ENCODE results near the gene PNMA8A.

Gene PNMA8A

GRCh38 chr19:46460981-46461380 is 10.4 kb downstream of the PNMA8A start:
- no peak overlapping the region for H3K4me3 ChIP-seq (ENCODE audit: low read depth, low read length)
- no peak for TF ChIP-seq CTCF (IDR thresholded peaks at IDR 0.05; ENCODE audit: control insufficient read depth, extremely low read depth, insufficient read depth)
- DNase-seq (ENCODE audit: low read depth): no peak

- H3K4me3 ChIP-seq (ENCODE audit: low read depth, low read length): no peak overlapping the region
- no peak for TF ChIP-seq CTCF (IDR thresholded peaks at IDR 0.05; ENCODE audit: control insufficient read depth, extremely low read depth, insufficient read depth)
- DNase-seq (ENCODE audit: low read depth): no peak
Observed at GRCh38 chr19:46460055-46460454, 11.3 kb downstream of the PNMA8A start.

DNA sequence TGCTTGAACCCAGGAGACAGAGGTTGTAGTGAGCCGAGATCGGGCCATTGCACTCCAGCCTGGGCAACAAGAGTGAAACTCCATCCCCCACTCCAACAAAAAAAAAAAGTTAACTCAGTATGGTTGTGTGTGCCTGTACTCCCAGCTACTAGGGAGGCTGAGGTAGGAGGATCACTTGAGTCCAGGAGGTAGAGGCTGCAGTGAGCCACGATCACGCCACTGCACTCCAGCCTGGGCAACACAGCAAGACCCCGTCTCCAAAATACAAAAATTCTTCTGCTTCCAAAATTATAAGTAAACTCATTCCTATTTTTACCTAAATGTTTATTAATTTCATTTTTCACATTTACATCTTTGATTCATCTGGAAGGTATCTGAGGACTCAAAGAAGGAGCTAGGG is 14.4 kb downstream of the PNMA8A start:
- H3K4me3 ChIP-seq (ENCODE audit: low read depth, low read length): no peak overlapping the region
- DNase-seq (ENCODE audit: low read depth): no peak
- TF ChIP-seq CTCF (IDR thresholded peaks at IDR 0.05; ENCODE audit: control insufficient read depth, extremely low read depth, insufficient read depth): no peak

- TF ChIP-seq CTCF (IDR thresholded peaks at IDR 0.05; ENCODE audit: control insufficient read depth, extremely low read depth, insufficient read depth): no peak
- no peak overlapping the region for H3K4me3 ChIP-seq (ENCODE audit: low read depth, low read length)
- DNase-seq (ENCODE audit: low read depth): no peak
Observed at GRCh38 chr19:46454244-46454643, 17.1 kb downstream of the PNMA8A start.

DNA sequence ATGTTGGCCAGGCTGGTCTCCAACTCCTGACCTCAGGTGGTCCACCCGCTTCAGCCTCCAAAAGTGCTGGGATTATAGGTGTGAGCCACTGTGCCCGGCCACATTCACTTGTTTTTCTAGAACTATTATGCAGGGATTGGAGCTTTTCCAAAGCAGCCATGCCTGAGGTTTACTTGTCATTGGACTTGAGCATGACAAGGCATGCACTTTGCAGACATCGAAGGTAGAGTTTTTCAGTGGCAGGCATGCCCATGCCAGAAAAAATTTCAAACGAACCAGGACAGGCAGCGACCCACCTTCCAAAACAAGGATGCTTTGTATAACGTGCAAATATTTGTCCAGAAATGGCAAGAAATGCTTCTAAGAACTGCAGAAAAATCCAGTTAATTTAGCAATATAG is 17.7 kb downstream of the PNMA8A start:
- no peak overlapping the region for H3K4me3 ChIP-seq (ENCODE audit: low read depth, low read length)
- no peak for DNase-seq (ENCODE audit: low read depth)
- TF ChIP-seq CTCF (IDR thresholded peaks at IDR 0.05; ENCODE audit: control insufficient read depth, extremely low read depth, insufficient read depth): no peak

DNA sequence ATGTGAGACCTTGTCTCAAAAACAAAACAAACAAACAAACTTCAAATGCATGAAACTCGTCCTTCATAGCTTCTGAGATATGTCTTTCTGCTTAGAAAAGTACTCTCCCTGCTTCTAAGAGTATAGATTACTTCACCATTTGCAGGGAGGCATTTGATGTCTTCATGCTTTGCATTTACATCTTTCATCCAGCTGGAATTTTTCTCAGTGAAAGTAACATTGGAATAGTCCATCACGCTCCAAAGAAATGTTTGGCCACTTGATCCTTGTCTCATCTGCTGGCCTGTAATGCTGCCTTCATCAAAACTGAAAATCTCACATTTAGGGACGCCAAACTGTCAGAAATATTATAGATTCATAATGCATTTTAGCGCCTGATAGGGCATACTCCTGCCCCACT is 19.2 kb downstream of the PNMA8A start:
- TF ChIP-seq CTCF (IDR thresholded peaks at IDR 0.05; ENCODE audit: control insufficient read depth, extremely low read depth, insufficient read depth): no peak
- no peak for DNase-seq (ENCODE audit: low read depth)
- H3K4me3 ChIP-seq (ENCODE audit: low read depth, low read length): no peak overlapping the region

DNA sequence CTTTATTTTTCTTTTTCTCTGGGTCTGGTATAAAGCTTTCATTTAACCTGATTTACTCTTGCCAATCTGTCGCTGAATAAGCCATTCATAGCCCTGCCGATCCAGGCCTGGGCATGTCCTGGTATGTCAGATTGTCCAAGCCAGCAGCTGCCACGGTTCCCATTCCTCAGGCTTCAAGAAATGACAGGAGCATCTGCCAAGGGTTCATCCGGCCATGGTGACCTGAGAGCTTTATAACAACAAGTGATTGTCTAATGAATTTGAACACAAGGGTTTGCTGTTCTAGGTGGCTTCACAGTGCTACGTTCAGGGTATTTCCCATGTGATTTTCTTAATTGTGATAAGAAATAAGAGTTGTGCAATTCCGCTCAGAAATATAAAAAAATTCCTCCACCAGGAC is 20.0 kb downstream of the PNMA8A start:
- TF ChIP-seq CTCF (IDR thresholded peaks at IDR 0.05; ENCODE audit: control insufficient read depth, extremely low read depth, insufficient read depth): no peak
- no peak overlapping the region for H3K4me3 ChIP-seq (ENCODE audit: low read depth, low read length)
- DNase-seq (ENCODE audit: low read depth): no peak
